GM18873 (cell line): Measurements from ENCODE around the gene SPATA31C2.
"Not testable (repeated sequence)": the region's sequence is repeated elsewhere in the genome, so short reads cannot be mapped to it uniquely, and the experiment has no call there.

Experiments used
- ATAC-seq: cut with Tn5 transposase; IDR thresholded peaks from one replicate; pipeline ENCODE4 v1.9.1; 2021; ENCODE audit warnings: mild to moderate bottlenecking, moderate library complexity, moderate number of reproducible peaks; ENCODE audit not compliant: unreplicated experiment, low FRiP score

The SPATA31C2 gene

DNA sequence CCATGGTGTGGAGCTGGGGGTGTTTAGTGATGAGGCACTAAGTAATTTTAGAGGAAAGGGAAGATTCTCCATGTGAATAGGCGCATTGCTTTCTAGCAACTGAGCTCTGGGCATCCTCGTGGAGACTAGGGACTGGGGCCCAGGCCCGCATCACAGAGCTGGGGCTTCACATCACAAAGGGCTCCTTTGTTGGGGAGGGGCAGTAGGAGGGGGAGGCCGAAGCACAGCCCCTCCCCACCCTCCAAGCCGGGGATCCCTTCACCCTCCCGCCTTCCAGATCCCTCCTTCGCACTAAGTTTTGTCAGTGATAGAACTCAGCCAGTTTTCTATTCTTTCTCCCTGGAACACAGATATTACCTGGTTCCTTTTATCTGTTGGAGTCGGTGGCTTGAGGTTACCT, at the start of gene SPATA31C2:
Gene SPATA31C2 (minus strand): TSS at position 101 of the 400 bp plus-strand sequence. CDS start 29 bp downstream, at position 72.
- ATAC-seq, result not testable (repeated sequence)

GRCh38 chr9:88187631-88188030, 49.4 kb upstream of the SPATA31C2 start:
- no peak for ATAC-seq

- no peak for ATAC-seq
Observed at GRCh38 chr9:88186495-88187110, 48.3 kb upstream of the SPATA31C2 start.

DNA sequence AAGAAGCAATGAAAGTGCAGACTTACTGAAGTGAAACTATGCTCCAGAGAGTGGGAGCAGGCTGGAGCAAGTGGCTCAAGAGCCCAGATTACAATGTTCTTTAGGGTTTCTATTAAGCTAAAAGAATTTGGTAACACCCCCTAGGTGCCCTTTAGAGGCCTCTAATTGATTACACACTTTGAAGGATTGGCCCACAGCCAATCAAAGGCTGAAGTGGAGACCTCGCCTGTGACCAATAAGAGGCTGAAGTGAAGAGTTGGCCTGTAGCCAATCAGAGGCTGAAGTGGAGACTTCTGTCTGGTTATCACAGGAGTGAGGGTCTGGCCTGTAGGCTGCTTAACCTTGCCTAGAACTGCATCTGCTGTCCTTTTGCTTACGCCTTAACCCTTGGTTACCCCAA, 46.7 kb upstream of the SPATA31C2 start:
- no peak for ATAC-seq

DNA sequence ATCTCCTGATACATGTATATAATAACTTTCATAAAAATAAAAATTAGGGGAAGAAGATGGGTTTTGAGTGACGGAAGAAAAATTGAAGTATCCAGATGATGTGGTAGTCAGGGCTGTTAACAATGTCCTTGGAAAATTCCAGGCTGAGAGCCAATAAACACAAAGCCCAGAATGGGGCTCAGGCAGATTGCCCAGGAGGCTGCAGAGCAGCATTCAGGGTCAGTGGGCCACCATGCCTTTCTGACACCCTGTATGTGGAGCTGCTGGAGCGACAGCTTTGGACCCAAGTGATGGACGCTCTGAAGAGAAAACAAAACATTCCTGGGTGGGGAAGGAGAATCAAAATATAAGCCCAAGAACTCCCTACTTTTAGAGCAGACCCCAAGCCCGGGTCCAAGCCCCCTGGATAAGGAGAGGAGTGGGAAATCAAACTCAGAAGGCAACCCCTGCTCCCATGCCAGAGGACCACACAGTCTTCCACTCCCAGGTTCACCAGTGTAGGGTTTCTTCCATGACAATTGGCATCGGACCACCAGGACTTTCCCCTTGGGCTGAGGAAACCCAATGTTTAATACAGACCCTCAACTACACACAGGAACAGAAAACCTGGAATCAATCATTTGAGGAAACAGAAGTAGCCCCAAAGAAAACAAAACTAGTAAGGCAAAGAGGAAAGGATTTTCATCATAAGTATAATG, 45.7 kb upstream of the SPATA31C2 start:
- no peak for ATAC-seq

DNA sequence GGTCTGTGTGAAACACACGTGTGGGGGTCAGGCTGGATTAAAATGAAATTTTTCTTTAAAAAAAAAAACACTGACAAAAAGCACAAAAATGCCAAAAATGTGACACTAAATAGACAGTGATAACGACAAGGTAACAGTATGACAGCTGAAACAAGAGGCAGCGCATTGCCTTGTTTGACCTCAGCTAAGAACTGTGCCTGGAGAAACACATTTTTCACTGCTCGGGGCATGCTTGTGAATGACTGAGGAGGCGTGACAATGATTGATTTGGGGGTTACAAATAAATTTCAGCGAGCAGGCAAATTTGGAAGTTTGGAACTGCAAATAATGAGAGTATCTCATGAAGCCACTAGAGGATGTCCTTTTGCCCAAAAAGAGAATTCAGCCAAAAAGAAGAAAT, 44.2 kb upstream of the SPATA31C2 start:
- no peak for ATAC-seq

GRCh38 chr9:88180081-88180765, 41.9 kb upstream of the SPATA31C2 start:
- no peak for ATAC-seq

- no peak for ATAC-seq
Observed at GRCh38 chr9:88179062-88179521, 40.8 kb upstream of the SPATA31C2 start.

DNA sequence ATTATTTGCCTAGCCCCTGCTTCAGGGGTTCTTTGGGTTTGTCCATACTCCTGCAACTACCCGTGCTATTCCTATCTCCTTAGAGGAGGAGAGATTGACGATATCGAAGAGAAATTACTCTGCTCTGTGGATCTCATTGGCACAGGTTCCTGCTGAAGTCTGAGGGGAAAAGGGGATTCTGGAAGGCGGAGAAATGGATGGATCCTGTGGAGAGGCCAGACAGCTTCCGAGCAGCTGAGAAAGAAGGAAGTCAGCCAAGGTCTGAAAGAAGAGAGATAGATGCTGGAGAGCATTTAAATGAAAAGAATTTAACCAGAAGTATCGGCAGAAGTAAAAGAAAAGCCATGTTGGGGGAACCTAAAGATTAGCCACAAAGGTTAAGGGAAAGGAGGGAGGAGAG, 40.4 kb upstream of the SPATA31C2 start:
- ATAC-seq, result no peak

DNA sequence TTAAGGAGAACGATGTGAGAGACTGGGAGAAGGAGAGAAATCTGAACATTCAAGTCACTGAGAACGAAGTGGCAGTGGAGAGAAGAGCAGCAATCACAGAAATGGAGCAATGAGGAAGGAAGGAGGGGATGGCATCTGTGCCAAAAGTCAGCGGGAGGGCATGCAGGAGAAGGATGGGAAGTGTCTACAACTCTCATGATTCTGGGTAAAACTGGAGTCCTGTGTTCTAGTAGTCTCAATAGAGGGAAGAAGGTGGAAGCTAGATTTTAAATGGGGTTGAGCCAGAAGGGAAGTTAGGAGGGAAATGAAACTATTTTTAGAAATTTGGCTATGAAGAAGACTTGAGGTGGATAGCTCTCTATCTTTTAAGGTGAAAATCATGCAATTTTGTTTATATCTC, 39.1 kb upstream of the SPATA31C2 start:
- ATAC-seq, result no peak

GRCh38 chr9:88174324-88174723, 36.0 kb upstream of the SPATA31C2 start:
- no peak for ATAC-seq

DNA sequence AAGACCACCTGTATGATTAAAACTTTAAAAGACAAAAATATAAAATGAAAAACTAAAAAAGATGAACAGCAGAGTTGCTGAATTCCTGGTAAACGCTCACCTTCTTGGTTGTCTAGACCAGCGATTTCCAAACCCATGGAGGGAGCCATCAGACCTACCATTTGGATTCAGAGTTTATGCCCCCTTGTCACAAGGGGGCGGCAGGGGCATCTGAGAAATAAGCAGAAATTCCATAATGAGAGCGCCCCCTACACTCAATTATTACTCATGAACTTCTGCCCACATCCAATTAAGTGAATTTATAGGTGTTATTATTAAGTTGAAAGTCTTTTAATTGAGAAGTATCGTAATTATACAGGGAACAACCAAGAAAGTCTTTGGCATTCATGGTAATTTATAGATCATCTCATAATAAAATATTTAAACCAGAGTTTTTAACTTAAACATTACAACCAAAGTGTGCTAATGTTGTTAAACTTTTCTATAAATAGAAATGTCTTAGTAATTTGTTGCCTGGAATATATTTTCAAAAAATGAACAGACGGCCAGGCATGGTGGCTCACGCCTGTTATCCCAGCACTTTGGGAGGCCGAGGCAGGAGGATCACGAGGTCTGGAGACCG, 35.2 kb upstream of the SPATA31C2 start:
- ATAC-seq, result no peak

DNA sequence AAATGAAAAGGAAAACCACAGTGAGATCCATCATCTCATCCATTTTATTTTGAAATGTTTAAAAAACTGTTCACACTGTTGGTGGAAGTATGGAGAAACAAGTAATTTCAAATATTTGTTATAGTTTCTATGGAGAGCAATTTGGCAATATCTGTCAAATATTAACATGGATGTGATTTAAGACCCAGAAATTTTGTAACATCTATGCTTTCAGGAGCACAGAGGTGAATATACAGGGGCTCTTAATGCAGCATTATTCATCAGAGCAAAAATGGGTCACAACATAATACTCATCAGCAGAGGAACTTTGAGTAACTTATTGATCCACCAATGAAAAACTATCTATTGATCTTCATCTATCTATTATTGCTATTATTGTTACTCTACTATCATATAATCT, 31.4 kb upstream of the SPATA31C2 start:
- no peak for ATAC-seq

DNA sequence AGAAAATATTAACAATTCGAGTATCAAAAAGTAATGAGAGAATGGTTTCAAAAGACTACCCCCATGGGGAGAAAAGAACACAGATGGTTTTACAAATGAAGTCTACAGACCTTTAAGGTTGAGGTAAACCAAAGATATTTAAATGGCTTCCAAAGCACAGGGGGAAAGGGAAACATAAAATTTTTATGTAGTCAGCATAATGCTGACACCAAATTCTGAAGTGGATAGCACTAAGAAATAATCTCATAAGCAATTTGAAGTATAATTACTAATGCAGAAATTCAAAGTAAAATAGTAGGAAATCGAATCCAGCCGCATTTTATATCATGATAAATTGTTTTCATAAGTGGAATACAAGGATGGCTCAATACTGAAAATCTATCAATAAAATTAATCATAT, 30.3 kb upstream of the SPATA31C2 start:
- no peak for ATAC-seq

GRCh38 chr9:88166660-88167059, 28.4 kb upstream of the SPATA31C2 start:
- no peak for ATAC-seq

- no peak for ATAC-seq
Observed at GRCh38 chr9:88164850-88165249, 26.6 kb upstream of the SPATA31C2 start.

DNA sequence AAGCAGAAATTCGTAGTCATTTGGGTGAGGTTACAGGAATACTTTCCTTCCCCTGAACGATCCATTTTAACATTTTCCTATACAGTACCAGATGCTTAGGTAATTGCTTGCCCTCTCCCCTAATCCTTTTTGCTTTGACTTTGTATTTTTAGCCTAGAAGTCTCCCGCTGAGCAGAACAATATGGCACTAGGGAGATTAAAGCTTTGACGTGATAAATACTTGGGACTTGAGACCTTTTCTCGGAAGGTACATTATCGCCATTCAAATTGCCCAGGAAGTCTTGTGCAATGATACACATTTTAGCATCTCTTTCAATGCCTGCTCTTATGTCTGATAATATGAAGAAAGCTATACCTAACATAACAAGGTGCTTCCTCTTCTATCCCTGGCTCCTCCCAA, 22.9 kb upstream of the SPATA31C2 start:
- ATAC-seq, result no peak

DNA sequence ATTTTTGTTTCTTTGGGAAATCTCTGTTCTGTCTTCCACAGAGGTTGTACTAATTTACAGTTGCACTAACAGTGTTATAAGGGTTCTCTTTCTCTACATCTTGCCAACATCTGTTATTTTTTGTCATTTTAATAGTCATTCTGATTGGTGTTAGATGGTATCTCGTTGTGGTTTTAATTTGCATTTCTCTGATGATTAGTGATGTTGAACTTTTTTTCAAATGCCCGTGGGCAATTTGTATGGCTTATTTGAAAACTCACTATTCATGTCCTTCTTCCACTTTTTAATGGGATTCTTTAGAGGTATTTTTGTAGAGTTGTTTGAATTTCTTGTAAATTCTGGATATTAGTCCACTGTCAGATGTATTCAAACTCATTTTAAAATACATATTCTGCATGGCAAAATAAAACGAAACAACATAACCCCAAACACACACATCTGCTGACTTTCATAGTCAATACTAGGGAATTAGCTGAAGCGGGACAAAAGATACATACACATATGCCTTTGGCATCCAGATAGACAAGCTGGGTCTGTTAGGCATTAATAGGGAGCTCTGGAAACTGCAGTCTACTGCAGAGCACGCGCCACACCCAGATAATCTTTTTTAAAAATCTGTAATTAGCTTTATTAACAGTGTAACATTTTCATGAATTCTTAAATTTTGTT, 5.8 kb upstream of the SPATA31C2 start:
- ATAC-seq, result no peak

- ATAC-seq, result no peak
Observed at GRCh38 chr9:88143179-88143578, 4.9 kb upstream of the SPATA31C2 start.

- ATAC-seq, result not testable (repeated sequence)
Observed at GRCh38 chr9:88133552-88133951, 4.7 kb downstream of the SPATA31C2 start.

GRCh38 chr9:88129556-88129955, 8.7 kb downstream of the SPATA31C2 start:
- not testable (repeated sequence) for ATAC-seq
